HG03520 (cell line): ENCODE results near the gene ADAMTS2.

ENCODE experiments used
- ATAC-seq: cut with Tn5 transposase; IDR thresholded peaks from one replicate; pipeline ENCODE4 v1.9.1; 2021; ENCODE audit warnings: mild to moderate bottlenecking, moderate library complexity; ENCODE audit not compliant: unreplicated experiment

ADAMTS2 gene

GRCh38 chr5:179237770-179238627 lies 107.3 kb downstream of the ADAMTS2 start:
- ATAC-seq = no peak

- no peak for ATAC-seq
These were observed 109.6 kb downstream of the ADAMTS2 start for GRCh38 chr5:179235416-179236400.

GRCh38 chr5:179234563-179235135 lies 110.6 kb downstream of the ADAMTS2 start:
- ATAC-seq = no peak

GRCh38 chr5:179233909-179234562 lies 111.2 kb downstream of the ADAMTS2 start:
- no peak for ATAC-seq

- no peak for ATAC-seq
These were observed 113.0 kb downstream of the ADAMTS2 start for GRCh38 chr5:179232091-179232735.

GRCh38 chr5:179231309-179231708 lies 114.0 kb downstream of the ADAMTS2 start:
- no peak for ATAC-seq

- no peak for ATAC-seq
These were observed 115.2 kb downstream of the ADAMTS2 start for GRCh38 chr5:179230061-179230461.

- ATAC-seq = no peak
These were observed 115.9 kb downstream of the ADAMTS2 start for GRCh38 chr5:179229331-179229831.

- ATAC-seq = no peak
These were observed 116.7 kb downstream of the ADAMTS2 start for GRCh38 chr5:179228341-179229121.

GRCh38 chr5:179227580-179228311 lies 117.5 kb downstream of the ADAMTS2 start:
- no peak for ATAC-seq

- no peak for ATAC-seq
These were observed 118.1 kb downstream of the ADAMTS2 start for GRCh38 chr5:179227229-179227579.

GRCh38 chr5:179226696-179227095 lies 118.6 kb downstream of the ADAMTS2 start:
- no peak for ATAC-seq

GRCh38 chr5:179225387-179225786 lies 119.9 kb downstream of the ADAMTS2 start:
- no peak for ATAC-seq

- no peak for ATAC-seq
These were observed 120.5 kb downstream of the ADAMTS2 start for GRCh38 chr5:179224741-179225140.

GRCh38 chr5:179223961-179224360 lies 121.3 kb downstream of the ADAMTS2 start:
- no peak for ATAC-seq

GRCh38 chr5:179223528-179223927 lies 121.7 kb downstream of the ADAMTS2 start:
- ATAC-seq = no peak

- ATAC-seq = no peak
These were observed 122.8 kb downstream of the ADAMTS2 start for GRCh38 chr5:179222246-179223017.

- ATAC-seq = no peak
These were observed 123.4 kb downstream of the ADAMTS2 start for GRCh38 chr5:179221877-179222220.
